CD4-positive, alpha-beta T cell treated with Interleukin-10 for 1 hour (primary cell): ENCODE measurements around the gene SND1.

Source experiments
- DNase-seq: peaks from one replicate; pipeline ENCODE4 v3.0.0-alpha.2; 2020

The SND1 gene

GRCh38 chr7:127877951-127878350, 226.0 kb downstream of the SND1 start:
- DNase-seq: no peak

GRCh38 chr7:127878791-127879190, 226.8 kb downstream of the SND1 start:
- DNase-seq: no peak

- DNase-seq: no peak
These were observed 227.4 kb downstream of the SND1 start for GRCh38 chr7:127879436-127879835.

DNA sequence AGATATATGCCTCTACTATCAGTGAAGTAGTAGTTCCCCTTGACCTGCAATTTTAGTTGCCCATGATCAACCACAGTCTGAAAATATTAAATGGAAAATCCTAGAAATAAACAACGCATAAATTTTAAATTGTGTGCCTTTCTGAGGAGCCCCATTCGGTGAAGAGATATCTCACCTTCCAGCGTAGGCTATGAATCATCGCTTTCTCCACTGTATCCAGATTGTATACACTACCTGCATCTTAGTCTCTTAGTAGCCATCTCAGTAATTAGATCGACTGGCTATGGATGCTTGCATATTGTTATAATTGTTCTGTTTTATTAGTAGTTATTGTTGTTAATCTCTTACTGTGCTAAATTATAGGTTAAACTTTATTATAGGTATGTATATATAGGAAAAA, 227.9 kb downstream of the SND1 start:
- DNase-seq: no peak

DNA sequence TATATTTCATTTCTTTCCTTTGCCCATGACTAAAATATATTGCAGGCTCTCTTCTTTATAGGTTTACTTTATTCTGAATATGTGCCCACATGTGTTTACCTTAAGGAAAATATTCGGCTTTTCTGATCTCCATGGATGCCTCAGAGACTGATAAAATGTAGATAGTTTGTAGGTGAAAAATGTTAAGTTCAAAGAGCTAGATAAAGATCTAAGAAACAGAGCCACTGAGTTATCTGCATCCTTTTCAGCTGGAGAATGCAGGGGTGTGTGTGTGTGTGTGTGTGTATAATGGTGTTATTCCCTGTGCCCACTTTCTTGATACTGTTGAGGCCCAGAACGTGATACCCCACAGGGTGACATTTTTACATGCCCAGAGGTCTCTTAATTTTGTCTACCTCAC, 228.5 kb downstream of the SND1 start:
- DNase-seq: no peak

DNA sequence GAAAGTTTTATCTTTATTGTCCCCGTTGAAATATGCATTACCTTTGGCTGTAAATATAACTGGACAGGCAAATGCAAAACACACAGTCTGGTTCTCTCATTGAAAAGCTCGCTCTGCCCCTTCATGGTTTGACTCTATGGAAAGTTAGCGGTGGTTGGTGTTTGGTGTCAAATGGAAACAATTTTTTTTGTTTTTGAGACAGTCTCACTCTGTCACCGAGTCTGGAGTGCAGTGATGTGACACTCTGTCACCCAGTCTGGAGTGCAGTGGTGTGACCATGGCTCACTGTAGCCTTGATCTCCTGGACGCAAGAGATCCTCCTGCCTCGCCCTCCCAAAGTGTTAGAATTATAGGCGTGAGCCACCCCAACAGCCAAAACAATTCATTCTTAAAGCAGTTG, 229.6 kb downstream of the SND1 start:
- no peak for DNase-seq

DNA sequence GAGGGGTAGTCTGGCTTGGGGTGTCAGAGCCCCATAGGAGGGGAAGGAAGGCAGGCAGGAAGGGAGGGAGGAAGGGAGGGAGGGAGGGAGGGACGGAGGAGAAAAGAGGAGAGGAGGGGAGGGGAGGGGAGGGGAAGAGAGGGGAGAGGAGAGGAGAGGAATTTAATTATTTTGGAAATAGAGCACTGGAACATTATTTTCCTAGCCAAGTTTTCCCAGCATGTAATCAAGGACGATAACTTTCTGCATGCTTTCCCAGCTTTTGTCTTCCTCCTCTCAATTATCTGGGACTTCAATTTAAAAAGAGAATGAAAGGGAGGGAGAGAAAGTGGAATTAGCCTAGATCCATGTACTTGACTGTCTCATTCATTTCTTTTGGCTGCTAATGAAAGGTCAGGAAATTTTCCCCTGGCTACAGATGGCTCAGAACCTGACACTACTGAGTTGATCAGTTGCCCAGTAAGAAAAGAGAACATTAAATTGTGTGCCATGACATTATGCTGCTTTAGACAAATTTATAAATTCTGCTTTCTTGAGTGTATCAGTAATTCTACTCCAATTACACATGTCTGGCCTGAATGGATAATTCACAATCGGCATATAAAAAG, 230.4 kb downstream of the SND1 start:
- no peak for DNase-seq

DNA sequence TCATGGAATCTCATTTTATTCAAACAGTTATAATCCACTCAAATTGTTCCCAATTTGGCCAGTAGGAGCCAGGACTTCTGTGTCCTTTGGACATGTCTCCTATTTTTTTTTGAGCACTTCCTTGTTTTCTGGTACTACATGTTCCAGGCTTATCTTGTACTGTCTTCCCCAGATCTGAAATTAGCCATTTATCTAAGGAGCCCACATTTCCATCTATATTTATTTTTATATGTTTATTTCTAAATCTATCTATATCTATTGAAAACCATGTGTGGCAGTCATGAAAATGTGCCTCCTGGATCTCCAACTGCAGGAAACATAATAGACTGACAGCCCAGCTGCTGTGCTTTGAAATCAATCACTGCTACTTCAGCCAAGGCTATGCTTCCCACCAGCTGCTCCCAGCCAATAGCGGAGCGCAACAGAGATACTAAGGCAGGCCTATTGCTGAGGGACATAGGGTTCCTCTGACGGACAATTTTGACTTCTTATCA, 232.1 kb downstream of the SND1 start:
- DNase-seq: no peak

- DNase-seq: no peak
These were observed 233.3 kb downstream of the SND1 start for GRCh38 chr7:127885222-127885772.

DNA sequence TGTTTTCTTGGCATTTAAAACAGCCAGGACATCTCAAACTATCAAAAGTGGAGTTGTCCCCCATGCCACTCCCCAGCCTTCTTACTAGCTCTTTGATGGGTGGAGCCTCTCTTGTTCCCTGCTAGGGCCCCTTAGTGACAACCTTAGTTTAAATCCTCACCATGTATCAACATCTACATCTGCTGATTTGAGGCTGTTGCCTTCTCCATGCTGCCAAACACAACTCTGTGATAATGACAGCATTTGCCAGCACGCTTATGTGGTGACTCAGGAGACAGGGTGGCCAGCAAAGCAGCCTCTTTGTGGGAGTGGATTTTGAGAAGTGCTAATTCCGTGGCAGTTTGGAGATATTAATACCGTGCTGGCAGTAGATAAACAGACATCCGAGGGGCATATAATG, 233.8 kb downstream of the SND1 start:
- DNase-seq: no peak

DNA sequence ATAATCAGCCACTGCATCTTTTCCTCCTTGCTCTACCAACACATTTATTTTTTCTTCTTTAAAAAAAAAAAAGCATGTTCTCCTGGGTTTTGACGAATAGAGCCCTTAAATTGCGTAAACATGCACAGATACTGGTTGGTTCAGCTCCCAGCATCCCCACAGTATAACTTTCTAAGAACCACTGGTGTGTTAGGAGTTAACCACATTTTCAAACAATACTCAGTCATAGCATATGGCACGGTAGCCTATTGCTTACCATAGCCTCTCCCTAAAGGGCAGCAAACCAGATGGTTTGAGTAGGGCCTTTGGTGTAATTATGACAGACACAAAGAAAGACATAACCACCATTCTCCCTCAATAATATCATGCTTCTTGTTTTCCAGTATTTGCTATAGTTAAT, 234.3 kb downstream of the SND1 start:
- no peak for DNase-seq

GRCh38 chr7:127887096-127887495, 235.1 kb downstream of the SND1 start:
- DNase-seq: no peak

DNA sequence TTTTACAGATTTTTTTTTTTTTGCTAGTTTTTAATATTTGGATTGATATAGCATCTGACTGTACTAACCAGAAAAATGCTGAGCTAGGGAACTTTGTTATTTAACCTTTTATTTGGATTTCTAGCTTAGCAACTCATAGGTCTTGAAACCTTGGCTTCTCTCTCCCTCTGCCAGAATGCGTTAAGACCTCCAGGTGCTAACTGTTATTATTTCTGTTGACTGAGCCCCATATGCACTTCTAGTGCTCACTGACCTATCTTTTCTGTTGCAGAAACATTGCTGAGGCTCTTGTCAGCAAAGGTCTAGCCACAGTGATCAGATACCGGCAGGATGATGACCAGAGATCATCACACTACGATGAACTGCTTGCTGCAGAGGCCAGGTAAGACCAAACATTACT, 235.6 kb downstream of the SND1 start:
- DNase-seq: no peak

DNA sequence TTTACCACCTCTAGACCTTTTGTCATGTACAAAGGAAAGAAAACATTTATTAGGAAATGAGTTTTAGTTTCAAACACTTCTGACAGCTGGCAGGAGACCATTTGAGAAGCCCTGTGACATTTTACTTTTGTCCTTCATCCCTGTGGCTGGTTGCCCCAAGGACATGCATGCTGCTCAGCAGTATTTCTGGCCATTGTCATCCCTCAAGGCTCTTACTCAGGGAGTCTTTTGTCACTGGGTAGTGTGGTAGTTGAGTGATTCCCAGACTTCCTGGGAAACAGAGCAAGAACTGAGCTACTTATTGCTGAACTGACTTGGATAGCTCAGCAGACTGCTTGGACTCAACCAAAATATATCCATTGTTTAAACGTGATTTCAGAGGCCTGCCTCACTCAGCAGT, 236.4 kb downstream of the SND1 start:
- DNase-seq: no peak

DNA sequence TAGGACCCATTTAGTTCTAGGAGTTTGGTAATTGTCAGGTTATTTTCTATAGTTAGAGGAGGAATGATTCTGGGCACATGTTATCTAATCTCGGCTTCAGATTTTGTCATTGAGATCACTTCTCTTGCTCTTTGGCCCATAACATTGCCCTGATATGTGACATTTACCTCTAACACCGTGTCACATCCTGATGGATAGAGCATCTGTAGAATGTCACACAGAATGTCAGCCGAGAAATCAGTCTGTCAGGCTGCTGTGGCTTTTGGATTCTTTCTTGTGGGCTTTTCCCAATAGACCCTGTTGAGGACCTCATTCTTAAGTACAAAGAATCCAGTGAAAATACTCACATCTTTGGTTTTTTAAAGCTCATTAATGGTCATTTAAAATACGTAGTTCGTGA, 236.8 kb downstream of the SND1 start:
- DNase-seq: no peak

DNA sequence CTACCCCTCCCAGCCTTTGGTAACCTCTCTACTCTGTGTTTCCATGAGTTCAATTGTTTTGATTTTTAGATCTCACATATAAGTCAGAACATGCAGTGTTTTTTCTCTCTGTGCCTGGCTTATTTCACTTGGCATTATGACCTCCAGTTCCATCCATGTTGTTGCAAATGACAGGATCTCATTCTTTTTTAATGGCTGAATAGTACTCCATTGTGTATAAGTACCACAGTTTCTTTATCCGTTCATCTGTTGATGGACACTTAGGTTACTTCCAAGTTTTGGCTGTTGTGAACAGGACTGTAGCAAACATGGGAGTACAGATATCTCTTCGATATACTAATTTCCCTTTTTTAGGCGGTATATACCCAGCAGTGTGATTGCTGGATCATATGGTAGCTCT, 237.7 kb downstream of the SND1 start:
- no peak for DNase-seq

GRCh38 chr7:127890726-127891125, 238.7 kb downstream of the SND1 start:
- no peak for DNase-seq

DNA sequence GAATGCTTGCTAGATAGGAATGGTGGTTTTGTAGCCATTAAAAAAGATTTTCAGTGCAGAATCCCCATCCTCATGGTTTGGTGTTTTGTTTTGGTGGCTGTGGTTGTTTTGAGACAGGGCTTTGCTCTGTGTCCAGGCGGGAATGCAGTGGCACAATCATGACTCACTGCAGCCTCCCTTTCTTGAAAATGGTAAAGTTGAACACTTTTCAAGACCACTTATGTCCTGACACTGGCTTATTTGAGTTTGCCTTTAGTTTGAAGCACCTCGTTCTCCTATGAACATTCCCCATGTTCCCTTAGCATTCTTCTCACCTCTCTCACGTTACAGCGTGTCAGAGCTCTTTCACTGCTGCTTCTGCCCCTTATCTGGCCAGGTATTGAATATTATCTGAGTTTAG, 239.2 kb downstream of the SND1 start:
- DNase-seq: no peak

GRCh38 chr7:127891854-127892438, 240.0 kb downstream of the SND1 start:
- DNase-seq: no peak

GRCh38 chr7:127892488-127893314, 240.7 kb downstream of the SND1 start:
- DNase-seq: no peak

GRCh38 chr7:127893547-127893946, 241.6 kb downstream of the SND1 start:
- DNase-seq: no peak

GRCh38 chr7:127894588-127894987, 242.6 kb downstream of the SND1 start:
- DNase-seq: no peak

DNA sequence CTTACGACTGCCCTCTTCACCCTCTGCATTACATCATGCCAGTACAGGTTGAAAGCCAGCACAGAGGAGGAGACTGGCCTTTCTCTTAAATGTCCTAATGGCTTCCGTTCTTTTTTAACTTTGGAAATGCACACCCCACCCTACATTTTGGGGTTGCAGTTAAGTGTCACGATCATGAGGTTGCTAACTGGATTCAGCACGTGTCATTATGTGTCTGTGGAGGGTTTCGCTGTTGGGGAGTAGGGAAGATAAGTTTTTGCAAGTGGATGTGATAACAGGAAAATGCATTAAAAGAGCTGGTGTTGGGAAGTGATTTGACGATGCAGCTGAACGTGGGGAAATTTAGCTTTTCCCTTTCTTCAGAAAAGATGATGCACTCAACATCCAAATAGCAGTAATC, 243.4 kb downstream of the SND1 start:
- DNase-seq: no peak

DNA sequence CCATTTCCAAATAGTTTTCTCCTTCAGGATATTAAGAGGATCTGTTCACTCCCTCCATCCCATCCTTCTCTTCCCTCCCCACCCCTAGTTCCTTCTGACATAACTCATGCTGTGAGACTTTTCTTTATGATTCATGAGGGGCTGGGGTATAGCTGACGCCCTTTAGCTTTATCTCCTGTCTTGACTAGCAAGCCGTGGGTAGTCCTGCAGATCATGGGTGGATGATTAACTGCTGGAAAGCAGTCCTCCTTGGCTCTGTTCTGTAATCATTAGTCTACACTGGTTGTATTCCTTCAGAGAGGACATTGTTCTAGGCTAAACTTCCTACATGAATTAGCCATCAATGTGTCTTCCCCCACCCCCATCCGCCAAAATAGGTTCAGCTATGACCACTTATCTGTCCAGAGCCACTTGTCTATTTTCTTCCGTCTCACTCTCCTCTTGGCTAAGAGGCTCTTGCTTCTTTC, 243.9 kb downstream of the SND1 start:
- DNase-seq: no peak
